HG02938 (cell line): ENCODE results near the gene TTLL10.
"Not testable (repeated sequence)": the region's sequence is repeated elsewhere in the genome, so short reads cannot be mapped to it uniquely, and the experiment has no call there.

ENCODE experiments used
- ATAC-seq: cut with Tn5 transposase; IDR thresholded peaks from one replicate; pipeline ENCODE4 v1.9.1; 2021; ENCODE audit warnings: mild to moderate bottlenecking, moderate library complexity; ENCODE audit not compliant: unreplicated experiment

TTLL10 gene

DNA sequence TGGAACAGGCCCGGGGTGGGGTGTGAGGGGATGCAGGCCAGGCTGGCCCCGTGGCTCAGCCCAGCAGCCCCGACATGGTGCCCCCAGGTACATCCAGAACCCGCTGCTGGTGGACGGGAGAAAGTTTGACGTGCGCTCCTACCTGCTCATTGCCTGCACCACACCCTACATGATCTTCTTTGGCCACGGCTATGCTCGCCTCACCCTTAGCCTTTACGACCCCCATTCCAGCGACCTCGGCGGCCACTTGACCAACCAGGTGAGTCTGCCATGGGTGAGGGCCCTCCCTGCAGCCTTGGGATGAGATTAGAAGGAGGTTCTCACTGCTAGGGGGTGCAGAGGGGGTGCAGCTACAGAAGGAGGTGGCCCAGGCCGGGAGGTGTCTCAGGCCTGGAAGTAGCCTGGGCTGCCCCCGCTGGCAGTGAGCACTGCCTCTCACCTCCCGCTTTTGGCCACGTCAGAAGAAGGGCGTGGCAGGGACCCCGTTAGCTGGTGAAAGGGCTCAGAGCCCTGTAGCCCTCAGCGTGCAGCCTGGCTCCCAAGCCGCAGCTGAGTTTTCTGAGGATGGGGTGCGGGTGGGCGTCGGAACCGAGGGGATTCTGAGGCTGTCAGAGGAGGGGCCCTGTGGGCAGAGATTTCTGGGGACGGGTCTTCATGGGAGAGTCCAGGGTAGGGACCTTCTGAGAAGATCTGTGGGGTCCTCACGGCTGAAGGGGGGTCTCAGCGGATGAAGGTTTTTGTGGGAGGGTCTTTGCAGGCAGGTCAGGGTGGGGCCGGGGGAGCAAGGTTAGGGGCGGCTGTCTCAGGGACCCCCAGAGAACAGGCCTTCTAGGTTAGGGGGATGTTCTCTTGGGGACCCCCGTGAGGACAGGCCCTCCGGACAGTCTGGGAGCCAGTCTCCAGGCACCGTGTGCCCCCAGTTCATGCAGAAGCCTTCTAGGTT lies 10.4 kb downstream of the TTLL10 start:
- no peak for ATAC-seq

DNA sequence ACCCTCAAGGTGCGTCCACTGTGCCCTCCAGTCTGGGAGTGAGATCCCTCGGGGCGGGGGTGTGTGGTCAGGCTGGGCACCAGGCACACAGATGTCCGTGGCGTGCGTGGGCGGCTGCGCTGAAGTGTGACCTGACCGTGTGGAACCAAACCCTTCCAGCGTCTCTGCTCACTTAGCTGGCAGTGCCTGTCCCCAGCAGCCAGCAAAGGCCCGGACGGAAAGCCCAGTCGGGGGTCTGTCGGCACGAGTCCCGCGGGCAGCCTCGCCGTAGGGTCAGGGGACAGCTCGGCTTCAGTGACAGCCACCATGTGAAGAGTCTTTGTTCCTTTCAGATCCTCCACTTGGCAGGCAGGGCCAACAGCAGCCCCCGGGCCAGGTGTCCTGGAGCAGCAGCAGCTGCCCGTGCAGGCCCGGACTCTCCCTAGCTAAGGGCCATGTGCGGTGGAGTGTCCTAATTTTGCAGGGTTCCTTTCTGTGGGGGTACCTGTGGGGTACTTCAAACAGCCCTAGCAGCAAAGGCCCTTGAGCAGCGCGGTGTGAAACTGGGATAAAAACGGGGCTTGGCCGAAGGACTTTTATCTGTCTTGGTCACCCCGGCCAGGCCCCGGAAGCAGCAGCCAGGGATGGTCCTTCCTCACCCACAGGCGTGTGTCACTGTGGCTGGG lies 11.6 kb downstream of the TTLL10 start:
- no peak for ATAC-seq

DNA sequence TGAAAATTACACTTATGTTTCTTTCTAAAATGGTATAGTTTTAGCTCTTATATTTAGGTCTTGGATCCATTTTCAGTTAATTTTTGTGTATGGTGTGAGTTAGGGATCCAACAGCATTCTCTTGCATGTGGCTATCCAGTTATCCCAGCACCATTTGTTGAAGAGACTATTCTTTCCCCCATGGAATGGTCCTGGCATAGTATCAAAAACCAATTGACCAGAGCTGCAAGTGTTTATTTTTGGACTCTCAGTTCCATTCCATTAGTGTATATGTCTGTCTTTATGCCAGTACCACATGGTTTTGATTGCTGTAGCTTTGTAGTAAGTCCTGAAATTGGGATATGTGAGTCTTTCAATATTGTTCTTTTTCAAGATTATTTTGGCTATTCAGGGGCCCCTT lies 14.3 kb downstream of the TTLL10 start:
- no peak for ATAC-seq

DNA sequence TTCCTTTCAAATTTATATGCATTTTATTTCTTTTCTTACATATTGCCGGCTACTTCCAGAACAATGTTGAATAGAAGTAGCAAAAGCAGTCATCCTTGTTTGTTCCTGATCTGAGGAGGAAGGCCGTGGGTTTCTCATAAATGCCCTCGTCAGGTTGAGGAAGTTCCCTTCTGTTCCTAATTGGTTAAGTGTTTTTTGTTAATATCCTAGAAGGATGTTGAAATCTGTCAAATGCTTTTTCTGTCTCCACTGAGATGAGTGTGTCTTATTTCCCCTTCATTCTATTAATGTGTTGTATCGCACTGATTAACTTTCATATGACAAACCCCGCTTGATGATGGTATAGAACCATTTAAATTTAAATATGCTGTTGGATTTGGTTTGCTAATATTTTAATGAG lies 15.4 kb downstream of the TTLL10 start:
- no peak for ATAC-seq

DNA sequence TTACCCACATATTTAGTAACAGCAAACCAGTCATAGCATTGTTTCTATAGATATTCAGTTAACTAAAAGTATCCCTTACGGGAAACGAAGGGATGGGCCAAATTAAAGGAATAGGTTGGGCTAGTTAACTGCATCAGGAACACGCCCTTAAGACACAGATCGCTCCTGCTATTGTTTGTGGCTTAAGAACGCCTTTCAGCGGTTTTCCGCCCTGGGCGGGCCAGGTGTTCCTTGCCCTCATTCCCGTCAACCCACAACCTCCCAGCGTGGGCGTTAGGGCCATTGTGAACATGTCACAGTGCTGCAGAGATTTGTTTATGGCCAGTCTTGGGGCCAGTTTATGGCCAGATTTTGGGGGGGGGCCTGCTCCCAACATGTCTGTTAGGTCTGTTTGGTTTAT lies 18.1 kb downstream of the TTLL10 start:
- ATAC-seq = no peak

DNA sequence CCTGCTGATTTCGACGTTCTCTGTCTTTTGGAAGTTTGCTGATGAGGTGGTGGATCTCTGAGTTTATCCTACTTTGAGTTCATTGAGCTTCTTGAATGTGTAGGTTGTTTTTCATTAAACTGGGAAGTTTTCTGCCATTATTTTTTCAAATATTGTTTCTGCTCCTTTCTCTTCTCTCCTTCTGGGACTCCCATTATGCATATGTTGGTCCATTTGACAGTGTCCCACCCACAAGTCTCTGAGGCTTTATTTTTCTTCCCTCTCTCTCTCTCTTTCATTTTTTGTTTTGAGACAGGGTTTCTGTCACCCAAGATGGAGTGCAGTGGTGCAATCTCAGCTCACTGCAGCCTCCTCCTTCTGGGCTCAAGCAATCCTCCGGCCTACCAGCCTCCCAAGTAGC lies 21.0 kb downstream of the TTLL10 start:
- ATAC-seq = no peak

DNA sequence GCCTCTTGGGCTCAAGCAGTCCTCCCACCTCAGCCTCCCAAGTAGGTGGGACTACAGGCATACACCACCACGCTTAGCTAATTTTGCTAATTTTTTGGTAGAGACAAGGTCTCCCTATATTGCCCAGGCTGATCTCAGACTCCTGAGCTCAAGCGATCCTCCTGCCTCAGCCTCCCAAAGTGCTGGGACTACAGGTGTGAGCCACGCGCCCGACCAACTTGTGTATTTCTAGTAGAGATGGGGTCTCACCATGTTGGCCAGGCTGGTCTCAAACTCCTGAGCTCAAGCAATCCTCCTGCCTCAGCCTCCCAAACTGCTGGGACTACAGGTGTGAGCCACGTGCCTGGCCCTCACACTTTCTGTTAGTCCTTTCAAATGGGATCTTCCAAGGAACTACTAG lies 22.0 kb downstream of the TTLL10 start:
- ATAC-seq = not testable (repeated sequence)

DNA sequence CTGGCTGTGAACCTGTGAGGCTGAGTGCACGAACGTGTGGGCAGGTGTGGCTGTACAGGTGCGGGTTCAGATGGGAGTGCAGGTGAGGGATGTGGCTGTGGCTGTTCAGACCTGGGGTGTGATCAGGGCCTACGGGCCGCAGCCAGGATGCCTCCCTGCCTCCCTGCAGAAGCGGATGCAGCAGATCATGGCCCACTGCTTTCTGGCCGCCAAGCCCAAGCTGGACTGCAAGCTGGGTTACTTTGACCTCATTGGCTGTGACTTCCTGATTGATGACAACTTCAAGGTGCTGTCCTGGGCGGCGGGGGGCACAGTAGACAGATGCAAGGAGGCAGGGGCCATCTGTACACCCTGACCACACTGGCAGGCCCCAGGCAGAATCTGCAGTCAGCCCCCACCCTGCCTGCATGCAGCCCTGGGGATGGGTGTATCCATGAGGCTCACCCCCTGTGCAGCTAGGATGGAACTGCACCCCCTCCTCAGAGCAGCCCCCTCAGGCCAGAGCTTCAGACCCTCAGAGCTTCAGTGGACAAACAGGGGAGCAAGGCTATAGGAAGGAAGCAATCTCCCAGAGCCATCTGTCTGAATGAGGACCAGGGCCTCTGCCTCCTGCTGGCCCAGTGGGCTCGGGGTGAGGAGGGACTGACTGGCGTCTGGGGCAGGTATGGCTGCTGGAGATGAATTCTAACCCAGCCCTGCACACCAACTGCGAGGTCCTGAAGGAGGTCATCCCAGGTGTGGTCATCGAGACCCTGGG lies 22.9 kb downstream of the TTLL10 start:
- ATAC-seq = no peak

DNA sequence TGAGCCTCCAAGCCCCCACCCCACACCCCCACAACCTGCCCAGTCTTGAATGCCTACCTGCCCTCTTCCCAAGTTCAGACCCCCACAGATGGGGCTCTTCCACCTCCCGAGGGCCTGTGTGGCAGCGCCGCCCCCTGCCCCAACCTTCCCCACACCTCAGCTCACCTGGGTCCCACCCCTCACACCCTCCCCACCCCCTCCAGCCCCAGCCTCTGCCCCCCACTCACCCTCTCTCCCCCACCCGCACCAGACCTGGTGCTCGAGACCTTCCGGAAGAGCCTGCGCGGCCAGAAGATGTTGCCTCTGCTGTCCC lies 23.5 kb downstream of the TTLL10 start:
- no peak for ATAC-seq

DNA sequence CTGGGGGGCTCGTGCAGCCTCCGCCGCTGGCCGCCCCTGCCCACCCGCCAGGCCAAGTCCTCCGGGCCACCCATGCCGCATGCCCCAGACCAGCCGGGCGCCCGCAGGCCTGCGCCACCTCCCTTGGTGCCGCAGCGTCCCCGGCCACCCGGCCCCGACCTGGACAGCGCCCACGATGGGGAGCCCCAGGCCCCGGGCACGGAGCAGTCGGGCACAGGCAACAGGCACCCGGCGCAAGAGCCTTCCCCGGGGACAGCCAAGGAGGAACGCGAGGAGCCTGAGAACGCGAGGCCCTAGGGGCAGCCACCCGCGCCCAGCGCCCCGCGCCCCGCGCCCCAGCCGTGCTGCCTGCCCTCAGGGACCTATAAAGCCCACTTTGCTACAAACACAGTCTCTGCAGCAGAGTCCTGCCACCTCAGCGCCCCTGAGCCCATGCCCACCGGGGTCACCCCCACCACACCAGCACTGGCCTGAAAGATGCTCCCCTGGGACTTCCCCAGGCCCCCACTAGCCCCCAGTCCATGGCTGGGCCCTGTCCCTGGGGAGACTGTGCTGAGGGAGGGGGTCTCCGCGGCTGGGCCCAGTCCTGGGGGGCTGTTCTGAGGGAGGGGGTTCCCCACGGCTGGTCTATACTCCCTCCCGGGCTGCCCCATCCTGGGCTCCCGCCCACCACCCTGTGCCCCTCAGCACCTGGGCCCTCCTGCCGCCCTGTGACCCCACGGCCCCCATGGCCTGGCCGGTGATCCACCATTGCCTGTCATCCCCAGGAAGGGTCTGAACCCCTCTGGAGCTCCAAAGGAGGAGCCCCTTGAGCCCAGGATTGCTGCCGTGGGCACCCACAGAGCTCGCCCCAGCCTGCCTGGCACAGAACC lies 24.1 kb downstream of the TTLL10 start:
- no peak for ATAC-seq

DNA sequence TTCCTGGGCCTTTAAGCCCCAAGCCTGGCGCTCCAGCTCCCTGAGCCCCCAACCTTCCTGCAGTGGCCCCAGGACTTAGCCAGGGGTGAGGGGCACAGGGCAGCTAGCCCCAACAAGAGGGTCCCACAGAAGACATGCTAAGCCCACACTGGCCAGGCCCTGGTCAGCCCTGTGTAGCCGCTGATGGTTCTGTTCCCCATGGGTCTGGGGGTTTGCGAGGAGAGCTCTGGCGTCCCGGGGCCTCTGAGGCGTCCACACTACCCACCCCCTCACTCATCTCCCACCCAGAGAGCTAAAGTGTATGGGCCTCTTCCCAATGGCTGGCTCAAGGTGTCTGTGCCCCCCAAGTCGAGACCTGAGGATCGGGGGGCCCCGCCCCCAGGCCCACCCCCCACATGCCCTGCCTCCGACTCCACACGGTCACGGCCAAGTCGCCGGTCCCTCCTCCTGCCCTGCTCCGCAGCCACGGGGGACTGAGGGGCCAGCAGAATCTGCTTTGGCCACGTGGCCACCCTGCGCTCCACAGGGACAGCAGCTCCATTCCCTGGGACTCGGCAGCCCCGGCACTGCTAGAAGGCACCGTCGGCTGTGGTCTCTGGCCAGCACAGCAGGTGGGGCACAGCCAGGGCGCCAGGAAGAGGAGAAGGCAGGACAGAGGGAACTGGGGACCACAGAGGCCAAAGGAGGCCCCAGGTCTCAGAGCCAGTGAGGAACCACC lies 24.9 kb downstream of the TTLL10 start:
- no peak for ATAC-seq

DNA sequence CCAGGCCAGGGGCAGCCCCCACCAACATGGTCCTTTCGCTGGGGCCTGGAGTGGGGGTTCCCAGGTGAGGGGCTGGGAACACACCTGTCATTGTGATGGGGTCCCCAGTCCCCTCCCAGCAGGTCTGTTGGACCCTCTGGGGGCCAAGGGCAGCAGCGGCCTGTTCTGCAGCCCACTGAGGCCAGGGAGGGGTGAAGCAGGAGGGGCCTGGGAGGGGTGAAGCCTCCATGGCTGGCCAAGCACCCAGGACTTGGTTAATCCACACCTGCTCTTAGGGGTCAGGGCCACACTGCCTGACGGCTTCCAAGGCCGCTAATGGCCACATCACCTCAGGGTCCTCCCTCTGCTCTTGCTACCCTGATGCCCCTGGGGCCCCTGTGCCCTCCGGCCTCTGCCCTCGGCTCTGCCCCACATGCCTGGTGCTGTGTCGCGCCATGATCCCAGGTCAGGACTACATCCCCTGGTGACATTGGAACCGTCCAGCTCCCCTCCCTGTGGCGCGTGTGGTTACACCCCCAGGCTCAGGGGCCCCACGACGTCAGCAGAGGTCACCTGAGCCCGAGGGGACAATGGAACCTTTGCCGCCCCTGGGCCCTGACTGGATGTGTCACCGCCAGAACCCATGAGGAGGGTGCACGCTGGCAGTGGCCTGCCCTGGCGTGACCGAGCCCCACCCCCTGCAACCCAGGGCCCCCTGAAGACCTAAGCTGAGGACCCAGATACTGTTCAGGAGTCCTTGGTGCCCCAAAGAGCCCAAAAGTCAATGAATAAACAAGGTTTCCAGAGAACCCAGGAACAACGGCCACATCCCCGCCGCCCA lies 25.7 kb downstream of the TTLL10 start:
- no peak for ATAC-seq

DNA sequence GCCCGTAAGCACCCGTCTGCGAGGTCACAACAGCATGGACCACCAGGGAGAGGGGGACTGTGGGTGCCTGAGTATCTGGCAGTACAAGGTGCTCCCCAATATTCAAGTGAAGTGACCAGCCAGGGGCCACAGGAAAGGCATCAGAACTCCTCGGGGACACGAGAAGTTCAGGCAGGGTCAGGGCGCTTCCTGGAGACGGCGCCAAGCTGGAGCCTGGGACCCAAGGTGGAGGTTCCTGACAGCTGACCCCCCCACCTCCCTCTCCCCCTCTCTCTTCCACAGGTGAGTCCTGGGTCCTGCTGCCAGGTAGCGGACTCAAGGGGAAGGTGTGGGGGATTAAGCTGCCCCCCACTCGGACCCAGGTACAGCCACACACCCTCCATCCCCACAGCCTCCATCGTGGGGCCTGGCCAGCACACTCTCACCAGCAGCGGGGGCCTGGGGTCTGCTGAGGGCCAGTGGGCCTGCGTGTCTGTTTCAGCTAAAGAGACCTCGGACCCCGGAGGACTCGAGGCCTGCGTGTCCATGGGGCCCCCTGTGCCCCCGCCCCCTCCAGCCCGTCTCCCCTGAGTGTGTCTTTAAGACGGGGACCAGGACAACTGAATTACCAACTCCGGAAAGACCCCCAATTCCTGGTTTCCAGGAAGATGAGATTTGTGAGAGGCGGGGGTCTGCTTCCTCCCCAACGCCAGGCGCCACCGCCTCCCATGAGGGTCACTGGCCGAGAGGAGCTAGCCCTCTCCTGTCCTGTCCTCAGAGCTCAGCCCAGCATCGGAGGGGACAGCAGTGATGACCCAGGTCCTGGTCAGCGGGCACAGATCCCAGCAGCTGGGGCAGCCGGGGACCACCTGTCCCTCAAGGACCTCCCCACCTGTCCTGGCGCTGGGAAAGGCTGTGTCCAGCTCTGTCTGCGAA lies 26.5 kb downstream of the TTLL10 start:
- ATAC-seq = no peak

DNA sequence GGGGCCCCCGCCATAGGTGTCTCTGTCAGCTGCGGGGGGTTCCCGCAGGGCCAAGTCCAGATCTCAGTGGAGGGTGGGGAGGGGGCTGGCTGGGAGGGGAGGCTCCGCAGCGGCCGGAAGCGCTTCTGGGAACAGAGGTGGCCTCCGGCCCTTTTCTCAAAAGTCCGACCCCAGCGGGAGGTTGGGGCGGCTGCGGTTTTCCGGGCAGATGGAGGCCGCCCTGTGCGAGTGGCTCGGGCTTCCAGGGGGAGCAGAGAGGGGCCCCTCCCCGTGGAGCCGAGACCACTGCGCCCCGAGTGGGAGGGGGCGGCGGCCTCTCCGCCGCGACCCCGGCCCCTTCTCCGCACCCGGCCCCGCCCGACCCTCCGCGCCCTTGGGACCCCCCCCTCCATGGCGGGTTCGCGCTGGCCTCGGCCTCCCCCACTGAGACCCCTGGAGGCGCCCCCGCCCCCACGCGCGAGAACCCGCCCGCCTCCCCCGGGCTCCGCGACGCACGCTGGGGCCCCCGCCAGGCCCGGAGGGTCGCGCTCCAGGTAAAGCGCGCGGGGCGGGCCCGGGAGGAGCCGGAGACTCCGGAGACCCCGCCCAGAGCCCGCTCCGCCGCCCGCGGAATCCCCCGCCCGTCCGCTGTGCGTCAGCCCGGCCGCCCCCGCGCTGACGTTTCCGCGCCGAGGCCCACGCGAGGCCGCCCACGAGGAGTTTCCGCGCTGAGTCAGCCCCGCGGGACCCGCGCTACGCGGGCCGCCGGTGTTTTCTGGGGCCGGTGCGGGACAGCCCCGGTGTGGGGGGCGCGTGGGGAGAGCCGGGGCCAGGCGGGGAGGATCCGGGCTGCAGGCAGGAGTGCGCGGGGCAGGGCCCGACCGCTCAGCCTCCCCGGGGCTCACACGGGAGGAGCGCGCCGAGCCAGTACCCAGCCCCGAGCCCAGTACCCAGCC lies 27.5 kb downstream of the TTLL10 start:
- no peak for ATAC-seq

DNA sequence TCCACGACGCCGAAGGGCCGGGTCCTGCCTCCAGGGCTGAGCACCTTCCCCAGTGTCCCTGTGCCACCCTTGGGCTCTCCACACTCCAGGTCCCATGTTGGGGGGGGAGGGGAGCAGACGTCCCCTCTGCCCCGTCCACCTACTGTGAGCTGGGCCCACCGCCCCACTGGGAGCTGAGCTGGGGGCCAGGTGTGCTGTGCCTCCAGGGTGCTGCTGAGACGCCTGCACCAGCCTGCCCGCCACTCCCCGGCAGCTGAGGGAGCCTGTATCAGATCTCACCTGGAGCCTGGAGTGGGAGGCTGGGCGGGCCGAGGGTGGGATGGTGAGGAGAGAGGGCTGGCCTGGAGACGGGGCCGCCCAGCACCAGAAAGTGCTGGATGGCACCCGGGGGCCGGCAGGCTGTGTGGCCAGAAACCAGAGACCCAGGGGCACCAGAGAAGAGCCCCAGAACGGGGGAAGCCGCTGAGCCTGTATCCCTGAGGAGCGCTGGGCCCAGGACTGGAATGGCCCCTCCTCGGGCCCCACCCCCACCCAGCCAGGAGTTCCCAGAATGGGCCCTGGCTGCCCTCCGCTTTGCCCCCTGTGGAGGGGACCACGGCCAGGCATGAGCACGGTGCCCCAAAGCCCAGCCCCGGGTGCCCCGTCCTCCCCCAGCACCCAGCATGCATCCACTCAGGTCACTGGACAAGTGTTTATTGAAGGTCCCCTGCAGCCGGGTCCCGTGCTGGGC lies 29.3 kb downstream of the TTLL10 start:
- ATAC-seq = no peak

DNA sequence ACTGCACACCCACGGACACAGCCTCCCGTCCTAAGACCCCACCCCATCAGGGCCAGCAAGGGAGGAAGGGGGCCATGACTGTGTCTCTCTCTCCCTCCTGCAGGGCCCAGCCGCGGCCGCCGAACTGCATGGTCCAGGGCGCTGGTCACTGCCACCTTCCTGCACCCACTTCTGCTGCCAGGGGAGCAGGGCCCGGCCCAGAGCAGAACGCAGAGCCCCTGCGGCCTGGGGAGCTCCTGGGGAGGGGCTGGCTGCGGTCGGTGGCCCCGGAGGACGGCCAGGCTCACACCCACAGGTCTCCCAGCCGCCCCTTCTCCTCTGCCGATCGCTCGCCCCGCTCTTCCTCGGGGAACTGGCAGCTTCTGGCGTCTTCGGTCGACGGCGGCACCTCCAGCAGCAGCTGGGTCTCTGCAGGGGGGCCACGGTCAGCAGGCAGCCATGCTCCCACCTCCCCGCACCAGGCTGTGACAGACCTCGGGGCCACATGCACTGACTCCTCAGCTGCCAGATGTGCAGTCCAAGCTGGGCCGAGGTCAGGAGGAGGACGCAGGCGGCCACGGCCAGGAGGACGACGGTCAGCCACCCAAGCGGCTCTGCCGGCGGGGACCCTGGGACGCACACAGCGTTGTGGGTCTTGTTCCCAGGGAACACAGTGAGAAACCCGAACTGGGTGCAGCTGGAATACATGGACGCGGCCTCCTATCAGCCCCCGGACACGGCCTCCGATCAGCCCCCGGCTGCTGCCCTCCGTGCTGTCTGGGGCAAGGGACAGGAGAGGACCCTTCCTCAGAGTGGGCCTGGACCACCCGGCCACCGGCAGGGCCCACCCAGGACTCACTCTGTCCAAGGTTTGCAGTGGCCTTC lies 30.1 kb downstream of the TTLL10 start:
- no peak for ATAC-seq
